Mucosa of gallbladder (tissue), 1 donor: Measurements from ENCODE around the gene AFAP1L1. TPM values are rescaled to one million over a fixed set of nuclear protein-coding genes. Genes with fewer than 3 reads are reported as not detected.
A peak's percentile ranks its signal among the peaks of the same experiment; 100 is the strongest.

Source experiments
- DNase-seq: peaks from one replicate; pipeline ENCODE4 v3.0.0-alpha.2; 2020; ENCODE audit warnings: low spot score
- total RNA-seq: library from RNA; stranded (reverse); gene quantifications from one replicate; pipeline ENCODE4 v1.2.1, GENCODE V29; 2021
- donor health status: DM: no; HTN: no; CAD: no.

Gene AFAP1L1
- total RNA-seq, 1 donor from 2014 or later, result 8.7 TPM

GRCh38 chr5:149372076-149372795 lies 100.6 kb downstream of the AFAP1L1 start:
- no peak for DNase-seq

- no peak for DNase-seq
These were observed 101.3 kb downstream of the AFAP1L1 start for GRCh38 chr5:149372932-149373331.

- no peak for DNase-seq
These were observed 102.6 kb downstream of the AFAP1L1 start for GRCh38 chr5:149374303-149374702.

- no peak for DNase-seq
These were observed 103.1 kb downstream of the AFAP1L1 start for GRCh38 chr5:149374801-149375200.

- no peak for DNase-seq
These were observed 103.8 kb downstream of the AFAP1L1 start for GRCh38 chr5:149375434-149375833.

GRCh38 chr5:149376104-149376503 lies 104.4 kb downstream of the AFAP1L1 start:
- no peak for DNase-seq

GRCh38 chr5:149376711-149377447 lies 105.2 kb downstream of the AFAP1L1 start:
- DNase-seq, result no peak

- DNase-seq, result no peak
These were observed 106.7 kb downstream of the AFAP1L1 start for GRCh38 chr5:149378241-149378820.

- DNase-seq, result no peak
These were observed 107.6 kb downstream of the AFAP1L1 start, which contains the start of gene IL17B for GRCh38 chr5:149379177-149379761. IL17B (minus strand) TSS chr5:149379292; CDS start chr5:149379225, 67 bp downstream.

- DNase-seq, result no peak
These were observed 108.2 kb downstream of the AFAP1L1 start for GRCh38 chr5:149379818-149380374.

- peak; percentile 57 for DNase-seq
These were observed 108.9 kb downstream of the AFAP1L1 start for GRCh38 chr5:149380466-149381121.

- DNase-seq, result no peak
These were observed 109.8 kb downstream of the AFAP1L1 start for GRCh38 chr5:149381261-149381985.

- DNase-seq, result peak; percentile 80
These were observed 110.3 kb downstream of the AFAP1L1 start for GRCh38 chr5:149381986-149382338.

- DNase-seq, result no peak
These were observed 111.0 kb downstream of the AFAP1L1 start for GRCh38 chr5:149382517-149383220.

GRCh38 chr5:149383399-149383798 lies 111.7 kb downstream of the AFAP1L1 start:
- DNase-seq, result peak; percentile 50

- no peak for DNase-seq
These were observed 114.5 kb downstream of the AFAP1L1 start for GRCh38 chr5:149386166-149386565.

GRCh38 chr5:149387081-149387631 lies 115.5 kb downstream of the AFAP1L1 start:
- no peak for DNase-seq

GRCh38 chr5:149387982-149388381 lies 116.3 kb downstream of the AFAP1L1 start:
- DNase-seq, result no peak

GRCh38 chr5:149388498-149389190 lies 117.0 kb downstream of the AFAP1L1 start:
- DNase-seq, result no peak
